Measurements from ENCODE around the gene GHR.

- TF ChIP-seq CTCF (IDR thresholded peaks at IDR 0.05) (no peak), SIN3A (IDR thresholded peaks at IDR 0.05; ENCODE audit: borderline replicate concordance, insufficient read depth, low read depth, low read length) (no peak), POLR2AphosphoS5 (IDR thresholded peaks at IDR 0.05; ENCODE audit: low read depth, low read length) (no peak), REST (IDR thresholded peaks at IDR 0.05; ENCODE audit: insufficient read depth in 1 of 2, low read depth in 2 of 2, low read length in 1 of 2) (no peak), TCF7L2 (IDR thresholded peaks at IDR 0.05; ENCODE audit: low read depth, low read length) (no peak)
Observed at GRCh38 chr5:42426016-42426415, 2.8 kb downstream of the GHR start.

All from Panc1 (cell line).